ENCODE results near the gene IRAK1BP1.
"Not testable (repeated sequence)": the region's sequence is repeated elsewhere in the genome, so short reads cannot be mapped to it uniquely, and the experiment has no call there.

The IRAK1BP1 gene, protein sequence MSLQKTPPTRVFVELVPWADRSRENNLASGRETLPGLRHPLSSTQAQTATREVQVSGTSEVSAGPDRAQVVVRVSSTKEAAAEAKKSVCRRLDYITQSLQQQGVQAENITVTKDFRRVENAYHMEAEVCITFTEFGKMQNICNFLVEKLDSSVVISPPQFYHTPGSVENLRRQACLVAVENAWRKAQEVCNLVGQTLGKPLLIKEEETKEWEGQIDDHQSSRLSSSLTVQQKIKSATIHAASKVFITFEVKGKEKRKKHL

DNA sequence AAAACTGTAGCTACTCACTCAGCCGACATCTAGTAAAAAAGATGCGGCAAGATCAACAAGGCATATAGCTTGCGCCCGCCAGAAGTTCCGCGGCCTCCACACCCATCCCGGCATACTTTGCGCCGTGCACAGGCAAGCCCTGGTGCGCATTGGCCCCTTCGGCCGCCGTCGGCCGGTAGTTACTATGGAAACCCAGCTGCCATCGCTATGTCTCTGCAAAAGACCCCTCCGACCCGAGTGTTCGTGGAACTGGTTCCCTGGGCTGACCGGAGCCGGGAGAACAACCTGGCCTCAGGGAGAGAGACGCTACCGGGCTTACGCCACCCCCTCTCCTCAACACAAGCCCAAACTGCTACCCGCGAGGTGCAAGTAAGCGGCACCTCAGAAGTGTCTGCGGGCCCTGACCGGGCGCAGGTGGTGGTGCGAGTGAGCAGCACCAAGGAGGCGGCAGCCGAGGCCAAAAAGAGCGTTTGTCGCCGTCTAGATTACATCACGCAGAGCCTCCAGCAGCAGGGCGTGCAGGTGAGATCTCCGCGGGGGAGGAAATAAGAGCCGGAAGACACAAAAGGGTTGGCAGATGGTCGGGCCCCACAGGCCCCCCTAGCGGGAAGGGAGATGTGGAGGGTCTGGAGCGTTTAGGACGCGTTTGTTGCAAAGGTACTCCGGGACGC is at the start of gene IRAK1BP1:
IRAK1BP1 (plus strand) TSS at position 182 of the 671 bp plus-strand sequence; CDS start at position 208, 26 bp downstream.
- DNase-seq: peak; percentile 77 to 78

DNA sequence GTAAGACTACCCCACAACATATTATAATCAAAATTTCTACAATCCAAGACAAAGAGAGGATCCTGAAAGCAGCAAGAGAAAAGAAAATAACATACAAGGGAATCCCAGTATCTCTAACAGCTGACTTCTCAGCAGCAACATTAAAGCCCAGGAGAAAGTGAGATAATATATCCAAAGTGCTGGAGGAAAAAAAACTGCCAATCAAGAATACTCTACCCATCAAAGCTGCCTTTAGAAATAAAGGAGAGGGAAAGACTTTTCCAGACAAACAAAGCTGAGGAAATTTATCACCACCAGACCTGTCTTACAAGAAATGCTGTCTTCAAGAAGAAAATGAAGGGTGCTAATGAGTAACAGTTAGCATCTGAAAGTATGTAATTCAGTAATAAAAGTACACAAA is 43.3 kb upstream of the IRAK1BP1 start:
- DNase-seq: no peak

DNA sequence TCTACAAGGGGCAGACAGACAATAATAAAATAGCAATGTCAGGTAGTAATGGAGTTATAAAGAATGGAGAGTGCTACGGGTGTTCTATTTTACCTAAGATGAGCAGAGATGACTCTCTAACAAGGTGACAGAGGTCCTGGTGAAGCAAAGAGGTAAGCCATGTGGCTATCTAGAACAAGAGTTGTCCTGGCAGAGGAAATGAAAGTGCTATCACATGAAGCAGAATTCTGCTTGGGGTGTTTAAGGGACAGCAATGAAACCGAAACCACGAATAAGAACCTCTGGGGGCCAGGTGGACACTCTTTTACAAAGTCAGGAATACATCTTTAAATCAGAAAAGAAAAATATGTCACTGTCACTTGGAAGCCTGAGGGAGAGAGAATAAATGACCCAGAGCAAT is 37.9 kb upstream of the IRAK1BP1 start:
- DNase-seq: no peak

DNA sequence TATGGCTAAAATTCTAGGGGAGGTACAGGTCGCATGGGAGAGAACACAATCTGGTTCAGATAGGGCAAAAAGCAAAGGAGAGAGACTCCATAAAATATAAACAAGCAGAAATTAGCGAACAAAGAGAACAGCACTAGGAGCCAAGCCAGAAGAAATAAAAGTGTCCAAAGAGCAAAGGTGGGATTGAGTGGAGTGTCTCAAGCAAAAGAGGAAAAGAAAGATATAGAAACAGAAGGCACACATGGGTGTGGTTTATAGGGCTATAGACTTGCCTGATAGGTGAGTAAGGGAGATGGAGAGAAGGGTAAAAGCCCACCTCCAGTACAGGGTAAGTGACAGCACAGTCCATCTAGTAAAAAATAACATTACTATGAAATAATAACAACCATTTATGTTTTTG is 36.5 kb upstream of the IRAK1BP1 start:
- DNase-seq: no peak

DNA sequence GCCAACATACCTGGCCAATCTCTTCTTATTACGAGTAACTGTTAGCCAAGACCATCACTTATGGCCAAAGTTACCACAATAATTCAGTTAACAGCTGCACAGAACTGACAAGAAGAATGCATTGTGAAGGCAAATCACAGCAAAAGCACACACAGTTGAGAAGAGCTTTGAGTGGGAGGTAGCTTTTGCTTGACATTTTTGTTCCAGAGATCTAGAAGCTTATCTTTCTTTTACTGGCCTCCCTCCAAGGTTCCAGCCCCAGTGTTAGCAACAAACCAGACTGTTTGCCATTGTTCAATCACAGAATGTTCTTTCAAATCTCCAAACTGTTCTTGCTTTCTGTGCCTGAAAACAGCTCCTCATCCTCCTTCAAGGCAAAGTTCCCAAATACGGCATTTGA is 35.9 kb upstream of the IRAK1BP1 start:
- DNase-seq: no peak

DNA sequence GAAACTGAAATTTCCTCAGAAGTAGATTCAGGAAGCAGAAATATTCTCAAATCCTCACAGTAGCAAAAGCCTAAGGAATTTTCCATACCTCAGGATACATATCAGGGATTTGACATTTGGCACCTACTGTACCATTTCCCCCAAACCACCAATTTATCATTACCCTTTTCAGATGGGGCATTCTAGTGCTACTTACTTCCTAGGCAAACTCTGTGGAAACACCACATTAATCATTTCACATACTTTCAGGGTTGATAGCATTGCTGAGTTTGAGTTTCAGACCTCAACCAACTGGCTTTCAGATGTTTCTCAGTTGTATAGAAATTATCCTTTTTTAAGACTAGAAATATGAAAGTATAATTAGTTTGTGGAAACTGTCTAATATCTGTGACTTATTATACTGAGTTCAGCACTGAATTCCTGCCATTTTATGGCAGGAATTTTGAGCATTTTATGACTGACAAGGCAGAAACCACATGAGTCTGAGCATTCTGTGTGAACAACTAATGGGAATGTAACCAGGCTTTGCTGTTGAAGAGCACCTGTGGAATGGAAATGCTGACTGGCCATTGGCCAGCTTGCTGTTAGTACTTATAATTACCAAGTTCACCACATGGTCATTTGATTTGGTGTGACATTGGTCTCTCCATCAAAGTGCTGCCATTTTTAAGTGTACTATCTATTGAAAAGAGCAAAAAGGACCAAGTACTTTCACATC is 35.1 kb upstream of the IRAK1BP1 start:
- DNase-seq: no peak

DNA sequence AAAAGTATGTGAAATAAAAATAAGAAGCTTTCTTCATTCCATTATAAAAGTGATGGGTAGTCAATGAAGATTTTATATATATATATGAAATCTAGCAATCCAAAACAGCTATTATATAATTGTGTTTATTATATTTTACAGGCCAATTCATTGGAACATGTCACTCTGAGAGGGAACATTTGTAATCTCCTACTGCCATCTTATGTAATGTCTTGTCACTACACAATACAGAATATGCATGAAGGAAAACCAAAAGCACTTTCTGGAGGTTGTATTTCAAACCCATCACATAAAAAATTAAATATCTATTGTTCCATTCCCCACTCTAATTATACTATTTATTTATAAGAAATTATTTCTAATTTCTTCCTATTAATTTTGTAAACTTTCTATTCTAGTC is 31.5 kb upstream of the IRAK1BP1 start:
- peak in 1 of 2 donors; percentile 23 for DNase-seq

DNA sequence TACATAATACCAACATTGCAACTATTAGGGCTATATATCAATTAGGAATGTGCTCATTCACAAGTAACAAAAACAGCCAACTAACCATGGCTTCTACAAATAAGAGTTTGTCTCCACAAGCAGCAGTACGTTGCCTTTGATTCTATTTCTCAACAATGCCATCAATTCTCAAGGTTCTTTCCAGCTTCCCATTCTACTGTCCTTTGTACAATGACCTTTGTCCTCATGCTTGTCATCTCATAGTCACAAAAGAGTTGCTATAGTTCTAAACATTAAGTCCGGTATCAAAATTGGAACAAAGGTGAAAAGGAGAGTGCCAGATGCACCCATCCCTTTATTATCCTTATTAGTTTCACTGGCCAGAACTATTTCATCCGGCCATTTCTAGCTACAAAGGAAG is 30.8 kb upstream of the IRAK1BP1 start:
- no peak for DNase-seq

DNA sequence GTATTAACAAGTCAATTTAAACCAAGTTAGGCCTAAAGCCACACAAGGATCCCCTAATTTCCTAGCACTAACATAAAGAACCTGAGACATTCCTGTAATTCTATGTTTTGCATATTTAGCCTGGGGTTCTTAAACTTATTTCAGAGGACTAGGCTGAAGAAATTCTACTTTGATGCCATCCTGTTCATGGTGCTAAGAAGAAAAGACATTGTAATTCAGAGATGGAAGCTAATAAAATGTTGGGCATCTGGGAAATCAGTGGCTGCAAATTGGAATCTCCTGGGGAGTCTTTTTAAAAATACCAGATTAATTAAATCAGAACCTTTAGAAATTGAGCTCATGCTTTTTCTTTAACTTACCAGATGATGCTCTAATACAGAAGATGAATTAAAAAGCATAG is 26.2 kb upstream of the IRAK1BP1 start:
- DNase-seq: no peak

DNA sequence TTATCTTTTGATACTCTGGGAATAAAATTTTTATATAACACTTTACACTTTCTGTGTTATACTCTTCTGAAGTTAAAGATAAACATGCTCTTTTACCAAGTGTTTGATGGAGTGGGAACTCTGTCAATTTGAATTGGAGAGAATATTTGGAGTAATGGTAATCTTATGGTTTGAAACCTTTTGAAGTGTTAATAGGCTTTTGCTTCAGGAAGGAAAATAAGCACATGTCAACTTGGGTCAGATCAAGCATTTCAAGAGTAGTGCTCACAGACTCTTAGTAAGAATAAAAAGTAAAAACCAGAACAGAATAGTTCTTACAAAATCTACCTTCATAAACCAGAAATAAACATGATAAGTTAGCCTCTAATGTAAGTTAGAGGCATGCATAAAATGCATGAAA is 24.4 kb upstream of the IRAK1BP1 start:
- DNase-seq: no peak

DNA sequence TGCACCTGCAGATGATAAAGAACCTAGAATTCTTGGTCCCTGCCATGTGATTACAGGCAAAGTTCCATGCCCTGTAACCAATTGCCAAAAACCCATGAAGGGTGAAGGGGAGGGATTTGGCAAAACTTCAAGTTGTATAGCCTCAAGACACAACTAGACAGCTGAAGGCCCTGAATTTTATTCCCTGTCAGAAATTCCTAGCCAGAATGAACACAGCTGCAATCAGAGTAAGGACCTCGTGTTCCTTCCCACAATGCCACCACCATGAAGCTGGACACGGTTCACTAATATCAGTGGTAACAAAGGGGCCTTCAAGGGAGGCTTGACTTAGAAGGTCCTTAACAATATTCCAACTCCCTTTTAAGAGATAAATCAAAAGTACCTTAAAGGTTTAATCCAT is 22.5 kb upstream of the IRAK1BP1 start:
- no peak for DNase-seq

DNA sequence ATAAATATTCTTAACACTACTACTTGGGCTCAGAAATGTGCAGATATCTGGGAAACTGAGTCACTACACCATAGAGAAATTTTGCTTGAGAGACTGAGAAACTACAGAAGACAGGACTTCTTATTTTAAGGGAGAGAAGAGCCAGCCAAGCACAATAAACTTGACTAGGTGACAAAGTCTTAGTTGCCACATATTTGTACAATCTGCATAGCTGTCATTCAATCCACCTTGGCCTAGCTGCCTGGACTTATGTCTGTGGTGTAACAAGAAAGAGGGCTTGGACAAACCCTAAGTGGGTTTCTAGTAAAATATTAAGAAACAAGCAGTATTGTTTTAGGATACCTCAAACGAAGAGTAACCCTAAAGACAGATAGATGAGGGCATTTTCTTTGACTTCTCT is 21.8 kb upstream of the IRAK1BP1 start:
- DNase-seq: no peak

DNA sequence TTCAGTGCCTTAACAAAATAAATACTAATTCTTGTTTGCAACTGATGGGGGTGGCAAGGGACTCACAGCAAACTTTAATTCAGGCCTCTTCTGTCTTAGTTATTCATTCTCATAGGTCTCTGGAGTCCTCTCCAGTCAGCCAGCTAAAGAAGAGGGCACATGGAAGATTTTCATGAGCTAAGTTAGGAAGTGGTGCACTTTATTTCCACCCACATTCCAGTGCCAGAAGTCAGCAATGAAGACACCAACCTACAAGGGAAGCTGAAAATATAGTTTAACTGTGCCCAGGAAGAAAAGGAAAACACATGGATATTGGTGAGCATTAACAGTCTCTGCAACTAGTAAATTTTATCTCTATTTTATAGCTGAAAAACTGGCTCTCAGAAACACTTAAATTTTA is 16.7 kb upstream of the IRAK1BP1 start:
- no peak for DNase-seq

DNA sequence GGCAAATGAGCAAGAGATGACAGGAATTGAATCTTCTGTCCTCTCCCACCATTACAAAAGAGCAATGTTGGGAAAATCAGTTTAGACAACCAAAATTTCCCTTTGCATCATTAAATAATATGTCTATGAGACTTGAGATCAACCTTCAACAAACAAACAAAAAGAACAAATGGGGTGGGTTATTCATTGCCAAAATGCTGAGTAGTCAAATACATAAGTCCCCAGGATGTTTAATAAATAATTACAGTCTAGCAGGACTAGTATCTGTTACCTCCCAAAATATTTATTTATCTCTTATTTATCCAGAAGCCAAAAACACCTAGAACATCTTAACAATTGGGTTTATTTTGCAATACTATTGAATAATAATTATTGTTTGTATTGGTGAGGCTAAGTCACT is 16.2 kb upstream of the IRAK1BP1 start:
- no peak for DNase-seq

DNA sequence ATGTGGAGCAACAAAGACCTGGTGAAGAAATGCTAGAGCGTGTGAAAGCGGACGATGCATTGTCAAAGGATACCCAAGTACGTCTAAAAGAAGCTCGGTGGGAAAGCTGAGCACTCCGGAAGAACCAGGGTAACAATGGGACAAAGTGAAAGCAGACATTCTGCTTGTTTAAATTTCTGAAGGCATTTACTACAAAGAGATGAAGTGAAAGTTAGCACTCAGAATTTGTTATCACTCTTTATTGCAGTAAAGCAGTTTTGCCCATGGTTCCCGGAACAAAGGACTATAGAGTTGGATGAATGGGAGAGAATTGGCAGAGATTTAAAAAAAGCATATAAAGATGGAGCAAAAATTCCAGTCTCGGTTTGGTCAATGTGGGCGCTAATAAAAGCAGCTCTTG is 12.8 kb upstream of the IRAK1BP1 start:
- DNase-seq: no peak

DNA sequence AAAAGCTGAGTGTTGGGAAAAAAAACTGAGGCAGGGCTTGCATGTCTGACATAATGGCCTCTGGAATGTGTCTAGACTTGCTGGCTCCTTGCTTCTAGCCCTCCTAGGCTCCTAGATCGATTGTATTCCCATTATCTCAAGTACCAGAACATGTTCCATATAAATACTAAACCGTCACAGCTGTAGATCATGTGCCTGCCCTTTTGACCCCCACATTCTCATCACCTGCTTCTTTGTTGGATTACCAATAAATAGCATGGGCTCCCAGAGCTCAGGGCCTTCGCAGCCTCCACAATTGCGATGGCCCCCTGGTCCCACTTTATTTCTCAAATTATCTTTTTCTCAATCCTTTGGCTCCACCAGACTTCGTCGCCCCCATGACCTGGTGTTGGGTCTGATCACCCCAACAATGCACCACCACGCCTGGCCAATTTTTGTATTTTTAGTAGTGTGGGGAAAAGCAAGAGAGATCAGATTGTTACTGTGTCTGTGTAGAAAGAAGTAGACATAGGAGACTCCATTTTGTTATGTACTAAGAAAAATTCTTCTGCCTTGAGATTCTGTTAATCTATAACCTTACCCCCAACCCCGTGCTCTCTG is 8.9 kb upstream of the IRAK1BP1 start:
- not testable (repeated sequence) for DNase-seq

DNA sequence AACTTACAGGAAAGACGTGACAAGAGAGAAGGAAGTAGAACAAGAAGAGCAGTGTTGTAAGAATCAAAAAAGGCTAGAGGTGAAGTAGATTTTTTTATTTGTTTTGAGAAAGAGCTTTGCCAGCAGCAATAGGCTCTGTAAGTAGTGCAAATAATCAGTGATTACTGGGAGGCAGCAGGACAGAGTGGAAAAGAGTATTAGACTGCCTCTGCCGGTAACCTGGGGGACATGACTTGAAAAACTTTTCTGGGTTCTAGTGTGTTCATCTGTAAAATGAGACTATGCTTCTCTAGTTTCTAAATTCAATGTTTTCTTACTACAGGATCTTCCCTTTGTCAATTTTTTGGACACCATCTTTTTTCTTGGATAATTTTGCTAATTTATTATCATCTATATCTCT is 5.8 kb upstream of the IRAK1BP1 start:
- no peak for DNase-seq

DNA sequence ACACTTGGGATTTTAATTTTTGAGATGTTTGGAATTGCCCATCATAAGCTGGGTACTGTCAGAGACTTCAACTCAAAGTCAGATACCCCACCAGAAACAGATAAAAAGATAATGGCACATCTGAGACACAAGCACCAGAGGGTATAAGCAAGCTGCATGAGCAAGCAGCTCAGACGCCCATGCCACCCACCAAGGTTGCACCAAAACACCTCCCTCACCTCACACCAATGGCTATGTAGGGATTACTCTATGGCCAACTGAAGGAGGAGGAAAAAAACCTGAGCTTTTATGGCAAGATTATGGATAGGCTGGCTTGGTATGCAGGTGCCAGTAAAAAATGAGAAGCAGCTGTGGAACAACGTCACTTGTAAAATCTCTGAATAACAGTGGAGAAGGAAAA is 3.8 kb upstream of the IRAK1BP1 start:
- DNase-seq: no peak

DNA sequence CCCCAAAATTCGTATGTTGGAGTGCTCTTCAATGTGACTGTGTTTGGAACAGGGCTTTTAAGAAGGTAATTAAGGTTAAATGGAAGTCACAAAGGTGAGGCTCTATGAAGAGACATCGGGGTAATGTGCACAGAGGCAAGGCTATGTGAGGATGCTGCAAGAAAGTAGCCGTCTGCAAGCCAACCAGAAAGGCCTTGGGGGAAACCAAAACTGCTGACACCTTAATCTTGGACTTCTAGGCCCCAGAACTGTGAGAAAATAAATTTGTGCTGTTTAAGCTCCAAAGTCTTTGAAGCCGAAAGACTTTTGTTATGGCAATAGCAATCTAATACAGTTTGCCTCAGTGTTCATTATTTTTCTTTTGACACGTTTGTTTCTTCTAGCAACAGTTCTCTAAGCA is 2.4 kb upstream of the IRAK1BP1 start:
- DNase-seq: no peak

DNA sequence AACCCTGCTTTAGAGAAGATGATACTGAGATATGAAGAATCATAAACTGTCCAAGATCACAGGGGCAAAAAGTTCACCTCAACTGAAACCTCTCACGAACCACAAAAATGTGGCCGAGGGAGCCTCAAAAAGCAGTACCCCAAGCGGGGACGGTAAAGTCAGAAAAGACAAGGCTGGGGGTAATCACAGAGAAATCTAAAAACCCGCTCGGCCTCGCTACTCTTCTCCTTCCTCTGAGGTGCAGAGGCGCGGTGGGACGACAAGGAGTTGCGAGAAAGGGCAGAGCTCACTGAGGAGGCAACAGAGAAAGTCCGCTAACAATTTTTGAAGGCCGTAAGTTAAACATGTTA is 356 bp upstream of the IRAK1BP1 start:
- DNase-seq: peak in 1 of 2 donors; percentile 78

DNA sequence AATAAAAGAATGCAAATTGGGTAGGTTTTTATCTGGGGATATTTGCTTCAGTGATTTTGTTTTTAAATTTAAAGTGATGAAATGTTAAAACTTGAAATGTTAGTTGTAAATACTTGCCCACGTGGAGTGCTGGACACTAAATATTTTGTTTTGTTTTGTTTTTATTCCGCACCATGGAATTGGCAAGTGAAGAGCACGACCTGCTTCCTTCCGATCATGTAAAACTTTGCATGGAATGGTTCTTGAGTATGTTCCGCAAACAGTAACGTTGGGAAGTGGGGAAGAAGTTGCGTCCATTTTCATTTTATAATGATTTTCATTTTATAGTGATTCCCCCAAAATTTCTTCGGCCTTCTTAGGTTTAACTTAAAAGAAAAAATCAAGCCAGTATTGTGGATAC is 765 bp downstream of the IRAK1BP1 start:
- no peak for DNase-seq

DNA sequence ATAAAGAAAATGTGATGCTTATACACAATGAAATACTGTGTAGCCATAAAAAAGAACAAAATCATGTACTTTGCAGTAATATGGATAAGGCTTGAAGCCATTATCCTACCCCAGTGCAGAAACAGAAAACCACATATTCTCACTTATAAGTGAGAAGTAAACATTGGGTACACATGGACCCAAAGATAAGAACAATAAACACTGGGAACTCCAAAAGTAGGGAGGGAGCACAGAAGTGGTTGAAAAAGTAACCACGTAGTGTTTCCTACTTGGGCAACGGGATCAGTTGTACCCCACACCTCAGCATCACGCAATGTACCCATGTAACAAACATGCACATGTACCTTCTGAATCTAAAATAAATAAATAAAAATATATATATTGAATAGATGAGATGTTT is 8.2 kb downstream of the IRAK1BP1 start:
- DNase-seq: no peak

DNA sequence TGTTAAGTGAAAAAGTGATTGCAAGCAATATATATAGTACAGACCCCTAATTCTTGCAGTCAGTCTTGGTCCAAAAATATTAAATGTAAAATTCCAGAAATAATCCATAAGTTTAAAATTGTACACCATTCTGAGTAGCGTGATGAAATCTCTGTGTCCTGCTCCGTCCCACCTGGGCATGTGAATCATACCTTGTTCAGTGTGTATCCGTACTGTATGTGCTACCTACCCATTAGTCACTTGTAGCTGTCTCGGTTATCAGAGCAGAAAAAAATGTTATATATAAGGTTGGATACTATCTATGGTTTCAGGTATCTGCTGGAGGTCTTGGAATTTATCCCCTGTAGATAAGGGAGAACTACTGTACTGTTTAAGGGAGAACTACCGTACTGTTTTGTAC is 16.3 kb downstream of the IRAK1BP1 start:
- DNase-seq: no peak

DNA sequence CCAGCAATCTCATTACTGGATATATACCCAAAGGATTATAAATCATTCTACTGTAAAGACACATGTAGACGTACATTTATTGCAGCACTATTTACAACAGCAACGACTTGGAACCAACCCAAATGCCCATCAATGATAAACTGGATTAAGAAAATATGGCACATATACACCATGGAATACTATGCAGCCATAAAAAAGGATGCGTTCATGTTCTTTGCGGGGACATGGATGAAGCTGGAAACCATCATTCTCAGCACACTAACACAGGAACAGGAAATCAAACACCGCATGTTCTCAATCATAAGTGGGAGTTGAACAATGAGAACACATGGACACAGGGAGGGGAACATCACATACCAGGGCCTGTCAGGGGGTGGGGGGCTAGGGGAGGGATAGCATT is 22.6 kb downstream of the IRAK1BP1 start:
- not testable (repeated sequence) for DNase-seq
